C4-2B (cell line): Measurements from ENCODE around the gene HOXA13.

Experiments
- CTCF ChIP-seq: fragments of 450-650 bp; conservative IDR thresholded peaks from 2 replicates; pipeline ENCODE4 v1.5.1; 2017; ENCODE audit warnings: mild to moderate bottlenecking
- ZFX ChIP-seq: fragments of 450-650 bp; IDR thresholded peaks from 2 replicates; pipeline ENCODE4 v1.6.1; 2017

- TF ChIP-seq CTCF: no peak
- TF ChIP-seq ZFX: no peak
Observed at GRCh38 chr7:27200761-27201579, 1.1 kb upstream of the HOXA13 start.
